Measurements from ENCODE around the gene FBXW11.

The FBXW11 gene

GRCh38 chr5:171861381-171861780 lies 145.1 kb downstream of the FBXW11 start:
- no peak for DNase-seq

- DNase-seq = peak; percentile 36
Observed at GRCh38 chr5:171858303-171858702, 148.1 kb downstream of the FBXW11 start.

GRCh38 chr5:171857489-171857876 lies 149.0 kb downstream of the FBXW11 start:
- no peak for DNase-seq

GRCh38 chr5:171855798-171856763 lies 150.4 kb downstream of the FBXW11 start:
- no peak for DNase-seq

GRCh38 chr5:171855265-171855664 lies 151.2 kb downstream of the FBXW11 start:
- DNase-seq = no peak

GRCh38 chr5:171852255-171852681 lies 154.2 kb downstream of the FBXW11 start:
- no peak for DNase-seq

GRCh38 chr5:171851251-171851650 lies 155.2 kb downstream of the FBXW11 start:
- DNase-seq = no peak

- DNase-seq = no peak
Observed at GRCh38 chr5:171850324-171850947, 156.0 kb downstream of the FBXW11 start.

- no peak for DNase-seq
Observed at GRCh38 chr5:171849585-171850323, 156.7 kb downstream of the FBXW11 start.

- DNase-seq = no peak
Observed at GRCh38 chr5:171848911-171849520, 157.4 kb downstream of the FBXW11 start.

GRCh38 chr5:171848486-171848885 lies 158.0 kb downstream of the FBXW11 start:
- DNase-seq = no peak

- no peak for DNase-seq
Observed at GRCh38 chr5:171848006-171848405, 158.4 kb downstream of the FBXW11 start.

- DNase-seq = no peak
Observed at GRCh38 chr5:171847026-171847425, 159.4 kb downstream of the FBXW11 start.

- no peak for DNase-seq
Observed at GRCh38 chr5:171846323-171846722, 160.1 kb downstream of the FBXW11 start.

- no peak for DNase-seq
Observed at GRCh38 chr5:171845857-171846256, 160.6 kb downstream of the FBXW11 start.

GRCh38 chr5:171845040-171845630 lies 161.3 kb downstream of the FBXW11 start:
- no peak for DNase-seq

- no peak for DNase-seq
Observed at GRCh38 chr5:171842777-171843328, 163.6 kb downstream of the FBXW11 start.

GRCh38 chr5:171841984-171842776 lies 164.3 kb downstream of the FBXW11 start:
- DNase-seq = no peak

GRCh38 chr5:171840711-171841522 lies 165.5 kb downstream of the FBXW11 start:
- DNase-seq = peak; percentile 33

- DNase-seq = no peak
Observed at GRCh38 chr5:171840066-171840465, 166.4 kb downstream of the FBXW11 start.
